Kasumi-1 (cell line): ENCODE data around the gene PCDHGB3.
"Not testable (repeated sequence)": the region's sequence is repeated elsewhere in the genome, so short reads cannot be mapped to it uniquely, and the experiment has no call there.

Source experiments
- DNase-seq, 2 experiments: peaks; one replicate each; lab custom pipeline; 2025; lab: John Stamatoyannopoulos, UW

PCDHGB3 gene

DNA sequence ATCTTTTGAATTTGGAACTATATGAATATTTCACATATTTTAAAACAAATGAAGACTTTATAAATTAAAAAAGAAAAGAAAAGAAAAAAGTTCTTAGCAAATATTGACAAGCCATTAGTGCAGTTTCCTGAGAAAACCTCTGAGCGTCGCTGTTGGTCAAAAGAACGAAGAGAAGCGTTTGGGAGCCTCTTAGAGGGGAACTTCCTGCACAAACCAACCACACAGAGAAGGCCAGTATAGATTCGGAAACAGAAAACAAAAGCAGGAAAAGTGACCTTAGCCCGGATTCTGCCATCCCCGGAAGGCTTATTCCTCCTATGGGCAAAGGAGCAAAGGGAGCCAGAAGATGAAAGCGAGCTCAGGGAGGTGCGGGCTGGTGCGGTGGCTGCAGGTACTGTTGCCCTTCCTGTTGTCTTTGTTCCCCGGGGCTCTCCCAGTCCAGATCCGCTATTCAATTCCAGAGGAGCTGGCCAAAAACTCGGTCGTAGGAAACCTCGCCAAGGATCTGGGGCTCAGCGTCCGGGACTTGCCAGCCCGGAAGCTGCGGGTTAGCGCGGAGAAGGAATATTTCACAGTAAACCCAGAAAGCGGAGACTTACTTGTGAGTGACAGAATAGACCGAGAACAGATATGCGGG is 10.1 kb upstream of the PCDHGB3 start, which contains the start of gene PCDHGB2:
Gene PCDHGB2, plus strand, starts transcription at position 205 of the 637 bp plus-strand sequence. Its CDS starts 142 bp downstream, at position 347.
- no peak for DNase-seq

DNA sequence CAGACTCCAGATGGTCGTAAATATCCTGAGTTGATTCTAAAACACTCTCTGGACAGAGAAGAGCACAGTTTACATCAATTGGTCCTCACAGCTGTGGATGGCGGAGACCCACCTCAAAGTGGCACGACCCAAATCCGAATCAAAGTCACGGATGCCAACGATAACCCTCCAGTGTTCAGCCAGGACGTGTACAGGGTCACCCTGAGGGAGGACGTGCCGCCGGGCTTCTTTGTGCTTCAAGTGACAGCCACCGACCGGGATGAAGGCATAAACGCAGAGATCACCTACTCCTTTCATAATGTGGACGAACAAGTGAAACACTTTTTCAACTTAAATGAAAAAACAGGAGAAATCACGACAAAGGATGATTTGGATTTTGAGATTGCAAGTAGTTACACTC is 9.4 kb upstream of the PCDHGB3 start:
- DNase-seq, result no peak

DNA sequence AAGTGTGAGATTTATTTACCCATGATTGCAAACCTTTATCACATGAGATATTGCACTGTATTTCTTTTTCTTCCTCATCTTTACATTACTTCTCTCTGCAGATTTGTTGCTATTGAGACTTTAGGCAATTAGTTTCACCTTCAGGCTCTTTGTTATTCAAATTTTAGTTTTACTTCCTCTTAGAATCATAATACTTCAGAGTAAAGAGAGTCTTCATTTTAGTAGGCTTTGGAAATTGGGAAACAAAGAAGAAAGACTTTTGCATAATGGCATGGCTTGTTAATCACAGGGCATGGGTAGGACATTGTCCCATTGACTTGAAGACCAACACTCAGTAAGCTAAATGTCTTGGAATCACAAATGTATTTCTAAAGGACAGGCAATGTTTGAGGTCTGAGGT is 7.3 kb upstream of the PCDHGB3 start:
- DNase-seq, result no peak

DNA sequence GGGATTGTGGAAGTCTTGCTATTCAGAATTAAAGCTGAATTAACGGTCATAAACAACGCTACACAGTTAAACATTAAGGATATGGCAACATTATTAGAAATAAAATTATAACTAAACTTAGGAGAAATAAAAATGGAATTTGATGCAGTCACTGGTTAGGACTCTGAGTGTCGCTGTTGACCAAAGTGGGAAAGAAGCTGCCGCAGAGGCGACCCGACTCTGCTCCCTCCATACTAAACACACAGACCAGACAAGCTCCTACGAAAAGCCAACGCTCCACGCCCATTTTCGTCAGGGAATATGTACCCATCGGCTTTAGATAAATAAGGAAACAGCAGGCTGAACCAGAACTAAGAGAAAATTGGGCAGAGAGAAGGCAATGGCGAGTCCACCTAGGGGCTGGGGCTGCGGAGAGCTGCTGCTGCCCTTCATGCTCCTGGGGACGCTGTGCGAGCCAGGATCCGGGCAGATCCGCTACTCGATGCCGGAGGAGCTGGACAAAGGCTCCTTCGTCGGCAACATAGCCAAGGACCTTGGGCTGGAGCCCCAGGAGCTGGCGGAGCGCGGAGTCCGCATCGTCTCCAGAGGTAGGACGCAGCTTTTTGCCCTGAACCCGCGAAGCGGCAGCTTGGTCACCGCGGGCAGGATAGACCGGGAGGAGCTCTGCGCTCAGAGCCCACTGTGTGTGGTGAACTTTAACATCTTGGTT is 5.9 kb upstream of the PCDHGB3 start, which contains the start of gene PCDHGA5:
Gene PCDHGA5, plus strand, starts transcription at position 211 of the 709 bp plus-strand sequence. Its CDS starts 169 bp downstream, at position 380.
- no peak for DNase-seq

DNA sequence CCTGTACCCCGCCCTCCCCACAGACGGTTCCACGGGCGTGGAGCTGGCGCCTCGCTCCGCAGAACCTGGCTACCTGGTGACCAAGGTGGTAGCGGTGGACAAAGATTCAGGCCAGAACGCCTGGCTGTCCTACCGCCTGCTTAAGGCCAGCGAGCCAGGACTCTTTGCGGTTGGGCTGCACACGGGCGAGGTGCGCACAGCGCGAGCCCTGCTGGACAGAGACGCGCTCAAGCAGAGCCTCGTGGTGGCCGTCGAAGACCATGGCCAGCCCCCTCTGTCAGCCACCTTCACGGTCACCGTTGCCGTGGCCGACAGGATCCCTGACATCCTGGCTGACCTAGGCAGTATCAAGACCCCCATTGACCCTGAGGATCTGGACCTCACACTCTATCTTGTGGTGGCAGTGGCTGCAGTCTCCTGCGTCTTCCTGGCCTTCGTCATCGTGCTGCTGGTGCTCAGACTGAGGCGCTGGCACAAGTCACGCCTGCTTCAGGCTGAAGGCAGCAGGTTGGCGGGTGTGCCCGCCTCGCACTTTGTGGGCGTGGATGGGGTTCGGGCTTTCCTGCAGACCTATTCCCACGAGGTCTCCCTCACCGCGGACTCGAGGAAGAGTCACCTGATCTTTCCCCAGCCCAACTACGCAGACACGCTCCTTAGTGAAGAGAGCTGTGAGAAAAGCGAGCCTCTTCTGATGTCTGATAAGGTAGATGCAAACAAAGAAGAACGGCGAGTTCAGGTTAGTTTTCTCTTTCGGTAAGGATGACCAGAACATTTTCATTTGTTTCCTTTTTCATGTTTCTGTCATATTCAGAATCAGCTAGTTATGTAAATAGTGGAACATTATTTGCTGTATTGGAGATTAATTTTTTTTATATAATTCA is 3.8 kb upstream of the PCDHGB3 start:
- no peak for DNase-seq

DNA sequence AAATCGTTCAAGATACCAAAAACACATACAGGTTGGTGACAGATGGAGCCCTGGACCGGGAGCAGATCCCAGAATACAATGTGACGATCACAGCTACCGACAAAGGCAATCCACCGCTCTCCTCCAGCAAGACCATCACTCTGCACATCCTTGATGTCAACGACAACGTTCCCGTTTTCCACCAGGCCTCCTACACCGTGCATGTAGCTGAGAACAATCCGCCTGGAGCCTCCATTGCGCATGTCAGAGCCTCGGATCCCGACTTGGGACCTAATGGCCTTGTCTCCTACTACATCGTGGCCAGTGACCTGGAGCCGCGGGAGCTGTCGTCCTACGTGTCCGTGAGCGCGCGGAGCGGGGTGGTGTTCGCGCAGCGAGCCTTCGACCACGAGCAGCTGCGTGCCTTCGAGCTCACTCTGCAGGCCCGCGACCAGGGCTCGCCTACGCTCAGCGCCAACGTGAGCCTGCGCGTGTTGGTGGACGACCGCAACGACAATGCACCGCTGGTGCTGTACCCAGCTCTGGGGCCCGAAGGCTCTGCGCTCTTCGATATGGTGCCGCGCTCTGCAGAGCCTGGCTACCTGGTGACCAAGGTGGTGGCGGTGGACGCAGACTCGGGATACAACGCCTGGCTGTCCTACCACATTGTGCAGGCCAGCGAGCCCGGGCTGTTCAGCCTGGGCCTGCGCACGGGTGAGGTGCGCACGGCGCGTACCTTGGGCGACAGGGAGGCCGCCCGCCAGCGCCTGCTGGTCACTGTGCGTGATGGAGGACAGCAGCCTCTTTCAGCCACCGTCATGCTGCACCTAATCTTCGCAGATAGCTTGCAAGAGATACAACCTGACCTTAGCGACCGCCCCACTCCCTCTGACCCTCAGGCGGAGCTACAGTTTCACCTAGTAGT is 1.8 kb downstream of the PCDHGB3 start:
- DNase-seq, result no peak

DNA sequence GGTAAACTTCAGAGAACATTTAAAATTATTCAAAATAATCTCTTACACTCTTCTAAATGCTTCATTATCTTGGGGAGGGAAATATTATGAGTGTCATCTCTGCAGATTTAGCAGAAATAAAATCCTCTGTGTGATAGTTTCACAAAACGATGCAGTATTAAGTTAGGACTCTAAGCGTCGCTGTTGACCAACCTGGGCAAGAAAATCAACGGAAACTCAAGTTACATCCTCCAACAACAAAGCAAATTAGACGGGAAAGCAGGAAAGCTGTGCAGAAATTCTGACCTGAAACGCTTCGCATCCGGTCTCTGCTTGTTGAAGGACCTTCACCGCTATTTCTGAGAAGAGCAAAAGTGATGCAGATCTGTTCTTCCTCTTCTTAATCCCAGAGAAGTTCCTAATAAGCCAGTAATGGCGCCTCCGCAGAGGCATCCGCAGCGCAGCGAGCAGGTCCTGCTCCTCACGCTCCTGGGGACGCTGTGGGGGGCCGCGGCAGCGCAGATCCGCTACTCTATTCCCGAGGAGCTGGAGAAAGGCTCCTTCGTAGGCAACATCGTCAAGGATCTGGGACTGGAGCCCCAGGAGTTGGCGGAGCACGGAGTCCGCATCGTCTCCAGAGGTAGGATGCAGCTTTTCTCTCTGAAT is 3.8 kb downstream of the PCDHGB3 start, which contains the start of gene PCDHGA6:
Gene PCDHGA6, plus strand, starts transcription at position 219 of the 645 bp plus-strand sequence. Its CDS starts 193 bp downstream, at position 412.
- no peak for DNase-seq

DNA sequence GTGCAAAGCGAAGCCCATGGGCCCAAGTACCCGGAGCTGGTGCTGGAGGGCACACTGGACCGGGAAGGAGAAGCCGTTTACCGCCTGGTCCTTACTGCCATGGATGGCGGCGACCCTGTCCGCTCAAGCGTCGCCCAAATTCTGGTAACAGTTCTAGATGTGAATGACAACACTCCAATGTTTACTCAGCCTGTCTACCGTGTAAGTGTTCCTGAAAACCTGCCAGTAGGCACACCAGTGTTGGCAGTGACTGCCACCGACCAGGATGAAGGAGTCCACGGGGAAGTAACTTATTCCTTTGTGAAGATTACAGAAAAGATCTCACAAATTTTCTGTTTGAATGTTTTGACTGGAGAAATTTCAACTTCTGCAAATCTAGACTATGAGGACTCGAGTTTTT is 4.6 kb downstream of the PCDHGB3 start:
- DNase-seq, result no peak

DNA sequence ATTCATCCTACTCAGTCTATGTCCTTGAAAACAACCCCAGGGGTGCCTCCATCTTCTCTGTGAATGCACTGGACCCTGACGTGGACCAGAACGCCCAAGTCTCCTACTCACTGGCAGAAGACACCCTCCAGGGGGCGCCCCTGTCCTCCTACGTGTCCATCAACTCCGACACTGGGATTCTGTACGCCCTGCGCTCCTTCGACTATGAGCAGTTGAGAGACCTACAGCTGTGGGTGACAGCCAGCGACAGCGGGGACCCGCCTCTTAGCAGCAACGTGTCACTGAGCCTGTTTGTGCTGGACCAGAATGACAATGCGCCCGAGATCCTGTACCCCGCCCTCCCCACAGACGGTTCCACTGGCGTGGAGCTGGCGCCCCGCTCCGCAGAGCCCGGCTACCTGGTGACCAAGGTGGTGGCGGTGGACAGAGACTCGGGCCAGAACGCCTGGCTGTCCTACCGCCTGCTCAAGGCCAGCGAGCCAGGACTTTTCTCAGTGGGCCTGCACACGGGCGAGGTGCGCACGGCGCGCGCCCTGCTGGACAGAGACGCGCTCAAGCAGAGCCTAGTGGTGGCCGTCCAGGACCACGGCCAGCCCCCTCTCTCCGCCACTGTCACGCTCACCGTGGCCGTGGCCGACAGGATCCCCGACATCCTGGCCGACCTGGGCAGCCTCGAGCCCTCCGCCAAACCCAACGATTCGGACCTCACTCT is 5.6 kb downstream of the PCDHGB3 start:
- not testable (repeated sequence) for DNase-seq

DNA sequence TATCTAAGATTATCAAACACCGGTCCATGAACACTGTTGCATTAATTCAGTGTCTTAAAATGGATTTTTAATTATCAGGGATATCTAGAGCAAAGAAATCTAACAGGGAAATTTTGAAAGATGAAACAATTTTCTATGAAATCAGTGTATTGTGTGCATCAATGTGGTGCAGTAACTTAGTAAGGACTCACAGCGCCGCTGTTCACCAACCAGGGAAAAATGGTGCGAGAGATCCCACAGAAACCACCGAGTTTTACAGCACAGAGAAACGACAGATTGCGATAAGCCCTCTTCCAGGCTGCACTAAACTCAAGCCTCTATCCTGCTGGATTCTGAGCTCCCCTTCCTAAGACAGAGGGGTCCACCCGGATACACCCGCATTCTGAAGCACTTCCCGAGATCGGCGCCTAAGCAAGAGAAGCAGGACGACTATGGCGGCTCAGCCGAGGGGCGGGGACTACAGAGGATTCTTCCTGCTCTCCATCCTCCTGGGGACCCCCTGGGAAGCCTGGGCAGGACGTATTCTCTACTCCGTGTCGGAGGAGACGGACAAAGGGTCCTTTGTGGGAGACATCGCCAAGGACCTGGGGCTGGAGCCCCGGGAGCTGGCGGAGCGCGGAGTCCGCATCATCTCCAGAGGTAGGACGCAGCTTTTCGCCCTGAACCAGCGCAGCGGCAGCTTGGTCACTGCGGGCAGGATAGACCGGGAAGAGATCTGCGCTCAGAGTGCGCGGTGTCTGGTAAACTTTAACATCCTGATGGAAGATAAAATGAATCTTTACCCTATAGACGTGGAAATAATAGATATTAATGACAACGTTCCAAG is 12.6 kb downstream of the PCDHGB3 start, which contains the start of gene PCDHGA7:
Gene PCDHGA7, plus strand, starts transcription at position 274 of the 826 bp plus-strand sequence. Its CDS starts 158 bp downstream, at position 432.
- no peak for DNase-seq

DNA sequence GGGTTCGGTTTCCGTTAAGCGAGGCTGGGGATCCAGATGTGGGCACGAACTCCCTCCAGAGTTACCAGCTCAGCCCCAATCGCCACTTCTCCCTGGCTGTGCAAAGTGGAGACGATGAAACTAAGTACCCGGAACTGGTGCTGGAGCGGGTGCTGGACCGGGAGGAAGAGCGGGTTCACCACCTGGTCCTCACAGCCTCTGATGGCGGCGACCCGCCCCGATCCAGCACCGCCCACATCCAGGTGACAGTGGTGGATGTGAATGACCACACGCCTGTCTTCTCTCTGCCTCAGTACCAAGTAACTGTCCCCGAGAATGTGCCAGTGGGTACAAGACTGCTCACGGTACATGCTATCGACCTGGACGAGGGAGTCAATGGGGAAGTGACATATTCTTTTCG is 13.3 kb downstream of the PCDHGB3 start:
- DNase-seq, result no peak

DNA sequence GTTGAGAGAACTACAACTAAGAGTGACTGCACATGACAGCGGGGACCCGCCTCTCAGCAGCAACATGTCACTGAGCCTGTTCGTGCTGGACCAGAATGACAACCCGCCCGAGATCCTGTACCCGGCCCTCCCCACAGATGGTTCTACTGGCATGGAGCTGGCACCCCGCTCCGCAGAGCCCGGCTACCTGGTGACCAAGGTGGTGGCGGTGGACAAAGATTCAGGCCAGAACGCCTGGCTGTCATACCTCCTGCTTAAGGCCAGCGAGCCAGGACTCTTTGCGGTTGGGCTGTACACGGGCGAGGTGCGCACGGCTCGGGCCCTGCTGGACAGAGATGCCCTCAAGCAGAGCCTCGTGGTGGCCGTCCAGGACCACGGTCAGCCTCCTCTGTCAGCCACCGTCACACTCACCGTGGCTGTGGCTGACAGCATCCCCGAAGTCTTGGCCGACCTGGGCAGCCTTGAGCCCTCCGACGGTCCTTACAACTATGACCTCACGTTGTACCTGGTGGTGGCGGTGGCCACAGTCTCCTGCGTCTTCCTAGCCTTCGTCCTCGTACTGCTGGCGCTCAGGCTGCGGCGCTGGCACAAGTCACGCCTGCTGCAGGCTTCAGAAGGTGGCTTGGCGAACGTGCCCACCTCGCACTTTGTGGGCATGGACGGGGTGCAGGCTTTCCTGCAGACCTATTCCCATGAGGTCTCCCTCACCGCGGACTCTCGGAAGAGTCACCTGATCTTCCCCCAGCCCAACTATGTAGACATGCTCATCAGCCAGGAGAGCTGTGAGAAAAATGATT is 14.6 kb downstream of the PCDHGB3 start:
- DNase-seq, result no peak

DNA sequence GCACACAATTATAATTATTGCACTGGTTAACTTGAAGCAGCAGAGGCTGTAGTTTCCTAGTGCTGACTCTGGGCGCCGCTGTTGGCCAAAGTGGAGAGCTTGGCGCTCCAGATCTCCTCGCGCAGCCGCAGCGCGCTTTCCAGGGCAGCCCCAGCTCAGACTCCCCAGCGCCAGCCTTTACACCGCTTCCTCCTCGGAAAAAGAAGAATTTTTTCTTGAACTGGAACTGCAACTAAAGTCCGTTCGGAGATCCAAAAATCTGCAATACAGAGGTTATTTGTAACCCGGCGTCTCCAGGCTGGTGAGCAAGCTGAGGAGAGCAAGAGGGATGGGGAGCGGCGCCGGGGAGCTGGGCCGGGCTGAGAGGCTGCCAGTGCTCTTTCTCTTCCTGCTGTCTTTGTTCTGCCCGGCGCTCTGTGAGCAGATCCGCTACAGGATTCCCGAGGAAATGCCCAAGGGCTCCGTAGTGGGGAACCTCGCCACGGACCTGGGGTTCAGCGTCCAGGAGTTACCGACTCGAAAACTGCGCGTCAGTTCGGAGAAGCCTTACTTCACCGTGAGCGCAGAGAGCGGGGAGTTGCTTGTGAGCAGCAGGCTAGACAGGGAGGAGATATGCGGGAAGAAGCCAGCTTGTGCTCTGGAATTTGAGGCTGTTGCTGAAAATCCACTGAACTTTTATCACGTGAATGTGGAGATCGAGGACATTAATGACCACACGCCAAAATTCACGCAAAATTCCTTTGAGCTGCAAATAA is 17.7 kb downstream of the PCDHGB3 start, which contains the start of gene PCDHGB4:
Gene PCDHGB4, plus strand, starts transcription at position 142 of the 755 bp plus-strand sequence. Its CDS starts 187 bp downstream, at position 329.
- DNase-seq, result not testable (repeated sequence)

DNA sequence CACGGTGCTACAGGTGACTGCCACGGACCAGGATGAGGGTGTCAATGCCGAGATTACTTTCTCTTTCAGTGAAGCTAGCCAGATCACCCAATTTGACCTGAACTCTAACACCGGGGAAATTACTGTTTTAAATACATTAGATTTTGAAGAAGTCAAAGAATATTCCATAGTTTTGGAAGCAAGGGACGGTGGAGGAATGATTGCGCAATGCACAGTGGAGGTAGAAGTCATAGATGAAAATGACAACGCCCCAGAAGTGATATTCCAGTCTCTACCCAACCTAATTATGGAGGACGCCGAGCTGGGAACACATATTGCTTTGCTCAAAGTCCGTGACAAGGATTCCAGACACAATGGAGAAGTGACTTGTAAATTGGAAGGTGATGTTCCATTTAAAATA is 18.6 kb downstream of the PCDHGB3 start:
- DNase-seq, result no peak

DNA sequence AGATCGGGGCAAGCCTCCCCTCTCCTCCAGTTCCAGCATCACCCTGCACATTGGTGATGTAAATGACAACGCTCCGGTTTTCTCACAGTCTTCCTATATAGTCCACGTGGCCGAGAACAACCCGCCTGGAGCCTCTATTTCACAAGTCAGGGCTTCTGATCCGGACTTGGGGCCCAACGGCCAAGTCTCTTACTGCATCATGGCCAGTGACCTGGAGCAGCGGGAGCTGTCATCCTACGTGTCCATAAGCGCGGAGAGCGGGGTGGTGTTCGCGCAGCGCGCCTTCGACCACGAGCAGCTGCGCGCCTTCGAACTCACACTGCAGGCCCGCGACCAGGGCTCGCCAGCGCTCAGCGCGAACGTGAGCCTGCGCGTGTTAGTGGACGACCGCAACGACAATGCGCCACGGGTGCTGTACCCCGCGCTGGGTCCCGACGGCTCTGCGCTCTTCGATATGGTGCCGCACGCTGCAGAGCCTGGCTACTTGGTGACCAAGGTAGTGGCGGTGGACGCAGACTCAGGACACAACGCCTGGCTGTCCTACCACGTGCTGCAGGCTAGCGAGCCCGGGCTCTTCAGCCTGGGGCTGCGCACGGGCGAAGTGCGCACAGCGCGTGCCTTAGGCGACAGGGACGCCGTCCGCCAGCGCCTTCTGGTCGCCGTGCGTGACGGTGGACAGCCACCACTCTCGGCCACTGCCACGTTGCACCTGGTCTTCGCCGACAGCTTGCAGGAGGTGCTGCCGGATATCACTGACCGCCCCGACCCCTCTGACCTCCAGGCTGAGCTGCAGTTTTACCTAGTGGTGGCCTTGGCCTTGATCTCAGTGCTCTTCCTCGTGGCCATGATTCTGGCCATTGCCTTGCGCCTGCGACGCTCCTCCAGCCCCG is 19.4 kb downstream of the PCDHGB3 start:
- DNase-seq, result no peak
